ENCODE measurements around the gene ATP2B3. TPM values are rescaled to one million over a fixed set of nuclear protein-coding genes. Genes with fewer than 3 reads are reported as not detected.

Gene ATP2B3
- polyA plus RNA-seq, 1 donor from 2014 or later, result 5.3 TPM

DNA sequence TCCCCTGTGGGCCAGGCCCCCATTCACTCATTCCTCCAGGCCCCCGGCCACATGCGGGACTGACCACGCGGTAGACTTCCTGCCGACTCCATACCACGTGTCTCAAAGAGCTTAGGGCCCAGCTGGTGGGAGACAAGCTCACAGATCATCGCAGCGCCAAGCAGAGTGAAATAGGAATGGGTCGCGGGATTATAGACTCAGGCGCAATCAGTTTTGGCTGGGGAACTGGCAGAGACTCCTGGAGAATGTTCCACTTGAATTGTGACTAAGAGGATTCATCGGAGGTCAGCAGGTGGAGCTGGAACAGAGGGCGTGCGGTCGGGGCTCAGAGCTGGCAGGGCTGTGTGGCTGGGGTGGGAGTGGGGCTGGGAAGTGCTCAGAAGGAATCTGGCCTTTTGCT is 15.6 kb downstream of the ATP2B3 start:
- no peaks in the 10 kb centered on the region for H3K36me3 ChIP-seq (ENCODE audit: insufficient read depth, low read length)
- H3K27me3 ChIP-seq (ENCODE audit: insufficient read depth, low read depth, low read length), result no peaks in the 10 kb centered on the region
- no peaks in the 10 kb centered on the region for H3F3A ChIP-seq (ENCODE audit: insufficient read depth, low read length, poor library complexity, severe bottlenecking)
- no peaks in the 10 kb centered on the region for H3K79me2 ChIP-seq (replicated peaks; ENCODE audit: insufficient read depth, low read length)
- H2AFZ ChIP-seq (ENCODE audit: low read depth, low read length), result no peak overlapping the region
- H3K4me3 ChIP-seq (ENCODE audit: low read length), result no peak overlapping the region
- H4K20me1 ChIP-seq (ENCODE audit: insufficient read depth), result no peaks in the 10 kb centered on the region
- H3K9ac ChIP-seq (ENCODE audit: low read length), result no peak overlapping the region
- TF ChIP-seq POLR2AphosphoS5 (IDR thresholded peaks at IDR 0.05) (no peak), EP300 (conservative IDR thresholded peaks at IDR 0.05; ENCODE audit: poor library complexity, severe bottlenecking) (no peak), EZH2 (IDR thresholded peaks at IDR 0.05; ENCODE audit: borderline replicate concordance, insufficient read depth, low read length, poor library complexity, severe bottlenecking) (no peak), TAF1 (IDR thresholded peaks at IDR 0.05; ENCODE audit: low read depth) (no peak), RAD21 (conservative IDR thresholded peaks at IDR 0.05) (no peak), MXI1 (conservative IDR thresholded peaks at IDR 0.05; ENCODE audit: poor library complexity, severe bottlenecking) (no peak), SMC3 (conservative IDR thresholded peaks at IDR 0.05; ENCODE audit: poor library complexity) (no peak)
- TF ChIP-seq, protein P1, sequence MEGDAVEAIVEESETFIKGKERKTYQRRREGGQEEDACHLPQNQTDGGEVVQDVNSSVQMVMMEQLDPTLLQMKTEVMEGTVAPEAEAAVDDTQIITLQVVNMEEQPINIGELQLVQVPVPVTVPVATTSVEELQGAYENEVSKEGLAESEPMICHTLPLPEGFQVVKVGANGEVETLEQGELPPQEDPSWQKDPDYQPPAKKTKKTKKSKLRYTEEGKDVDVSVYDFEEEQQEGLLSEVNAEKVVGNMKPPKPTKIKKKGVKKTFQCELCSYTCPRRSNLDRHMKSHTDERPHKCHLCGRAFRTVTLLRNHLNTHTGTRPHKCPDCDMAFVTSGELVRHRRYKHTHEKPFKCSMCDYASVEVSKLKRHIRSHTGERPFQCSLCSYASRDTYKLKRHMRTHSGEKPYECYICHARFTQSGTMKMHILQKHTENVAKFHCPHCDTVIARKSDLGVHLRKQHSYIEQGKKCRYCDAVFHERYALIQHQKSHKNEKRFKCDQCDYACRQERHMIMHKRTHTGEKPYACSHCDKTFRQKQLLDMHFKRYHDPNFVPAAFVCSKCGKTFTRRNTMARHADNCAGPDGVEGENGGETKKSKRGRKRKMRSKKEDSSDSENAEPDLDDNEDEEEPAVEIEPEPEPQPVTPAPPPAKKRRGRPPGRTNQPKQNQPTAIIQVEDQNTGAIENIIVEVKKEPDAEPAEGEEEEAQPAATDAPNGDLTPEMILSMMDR (IDR thresholded peaks at IDR 0.05; ENCODE audit: poor library complexity, severe bottlenecking), result no peak
- TF ChIP-seq, protein P2, sequence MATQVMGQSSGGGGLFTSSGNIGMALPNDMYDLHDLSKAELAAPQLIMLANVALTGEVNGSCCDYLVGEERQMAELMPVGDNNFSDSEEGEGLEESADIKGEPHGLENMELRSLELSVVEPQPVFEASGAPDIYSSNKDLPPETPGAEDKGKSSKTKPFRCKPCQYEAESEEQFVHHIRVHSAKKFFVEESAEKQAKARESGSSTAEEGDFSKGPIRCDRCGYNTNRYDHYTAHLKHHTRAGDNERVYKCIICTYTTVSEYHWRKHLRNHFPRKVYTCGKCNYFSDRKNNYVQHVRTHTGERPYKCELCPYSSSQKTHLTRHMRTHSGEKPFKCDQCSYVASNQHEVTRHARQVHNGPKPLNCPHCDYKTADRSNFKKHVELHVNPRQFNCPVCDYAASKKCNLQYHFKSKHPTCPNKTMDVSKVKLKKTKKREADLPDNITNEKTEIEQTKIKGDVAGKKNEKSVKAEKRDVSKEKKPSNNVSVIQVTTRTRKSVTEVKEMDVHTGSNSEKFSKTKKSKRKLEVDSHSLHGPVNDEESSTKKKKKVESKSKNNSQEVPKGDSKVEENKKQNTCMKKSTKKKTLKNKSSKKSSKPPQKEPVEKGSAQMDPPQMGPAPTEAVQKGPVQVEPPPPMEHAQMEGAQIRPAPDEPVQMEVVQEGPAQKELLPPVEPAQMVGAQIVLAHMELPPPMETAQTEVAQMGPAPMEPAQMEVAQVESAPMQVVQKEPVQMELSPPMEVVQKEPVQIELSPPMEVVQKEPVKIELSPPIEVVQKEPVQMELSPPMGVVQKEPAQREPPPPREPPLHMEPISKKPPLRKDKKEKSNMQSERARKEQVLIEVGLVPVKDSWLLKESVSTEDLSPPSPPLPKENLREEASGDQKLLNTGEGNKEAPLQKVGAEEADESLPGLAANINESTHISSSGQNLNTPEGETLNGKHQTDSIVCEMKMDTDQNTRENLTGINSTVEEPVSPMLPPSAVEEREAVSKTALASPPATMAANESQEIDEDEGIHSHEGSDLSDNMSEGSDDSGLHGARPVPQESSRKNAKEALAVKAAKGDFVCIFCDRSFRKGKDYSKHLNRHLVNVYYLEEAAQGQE (IDR thresholded peaks at IDR 0.05; ENCODE audit: borderline replicate concordance), result no peak
- H3K4me2 ChIP-seq (ENCODE audit: low read length), result no peak overlapping the region
- H3K9me3 ChIP-seq (ENCODE audit: low read length), result no peaks in the 10 kb centered on the region
- H3K9me2 ChIP-seq (ENCODE audit: insufficient read depth, low read length), result no peaks in the 10 kb centered on the region
- no peak overlapping the region for H3K27ac ChIP-seq (ENCODE audit: low read length)

DNA sequence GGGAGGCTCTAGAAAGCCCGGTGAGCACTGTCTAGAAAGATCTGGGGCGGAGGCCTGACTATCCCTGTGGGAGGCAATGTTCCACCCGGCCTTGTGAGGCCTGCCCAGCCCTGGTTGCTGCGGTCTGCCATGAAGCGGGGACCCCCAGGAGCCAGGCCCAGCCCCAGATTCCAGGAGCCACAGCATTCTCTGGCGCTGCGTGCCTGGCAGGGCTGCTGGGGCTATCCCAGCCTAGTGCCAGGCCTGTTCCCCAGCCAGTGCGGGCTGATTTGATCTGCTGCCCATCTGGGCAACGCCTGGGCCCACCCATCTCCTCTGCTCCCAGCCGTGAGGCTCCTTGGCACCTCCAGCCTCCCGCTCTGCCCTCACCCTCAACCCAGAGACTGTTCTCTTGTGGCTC is 19.6 kb downstream of the ATP2B3 start:
- Histone ChIP-seq H3K4me2 (ENCODE audit: low read length) (no peak overlapping the region), H3K27ac (ENCODE audit: low read length) (no peak overlapping the region), H4K20me1 (ENCODE audit: insufficient read depth) (no peaks in the 10 kb centered on the region), H2AFZ (ENCODE audit: low read depth, low read length) (no peak overlapping the region), H3K79me2 (replicated peaks; ENCODE audit: insufficient read depth, low read length) (no peaks in the 10 kb centered on the region), H3F3A (ENCODE audit: insufficient read depth, low read length, poor library complexity, severe bottlenecking) (no peaks in the 10 kb centered on the region), H3K9me3 (ENCODE audit: low read length) (no peaks in the 10 kb centered on the region), H3K4me3 (ENCODE audit: low read length) (no peak overlapping the region), H3K27me3 (ENCODE audit: insufficient read depth, low read depth, low read length) (no peaks in the 10 kb centered on the region), H3K9ac (ENCODE audit: low read length) (no peak overlapping the region), H3K9me2 (ENCODE audit: insufficient read depth, low read length) (no peaks in the 10 kb centered on the region), H3K36me3 (ENCODE audit: insufficient read depth, low read length) (no peaks in the 10 kb centered on the region)
- TF ChIP-seq RAD21 (conservative IDR thresholded peaks at IDR 0.05) (no peak), EZH2 (IDR thresholded peaks at IDR 0.05; ENCODE audit: borderline replicate concordance, insufficient read depth, low read length, poor library complexity, severe bottlenecking) (no peak), POLR2AphosphoS5 (IDR thresholded peaks at IDR 0.05) (no peak), MXI1 (conservative IDR thresholded peaks at IDR 0.05; ENCODE audit: poor library complexity, severe bottlenecking) (no peak), SMC3 (conservative IDR thresholded peaks at IDR 0.05; ENCODE audit: poor library complexity) (no peak), EP300 (conservative IDR thresholded peaks at IDR 0.05; ENCODE audit: poor library complexity, severe bottlenecking) (no peak), TAF1 (IDR thresholded peaks at IDR 0.05; ENCODE audit: low read depth) (no peak)
- TF ChIP-seq, protein P2 (IDR thresholded peaks at IDR 0.05; ENCODE audit: borderline replicate concordance), result no peak
- TF ChIP-seq, protein P1 (IDR thresholded peaks at IDR 0.05; ENCODE audit: poor library complexity, severe bottlenecking), result no peak

All from neural cell (in vitro differentiated cells).